HepG2 (cell line): Measurements from ENCODE around the gene TUBA4B. TPM values are rescaled to one million over a fixed set of nuclear protein-coding genes. Genes with fewer than 3 reads are reported as not detected.

Experiments
- AGO2 ChIP-seq: fragments of 200-400 bp; formaldehyde crosslinking; optimal IDR thresholded peaks from 2 replicates; pipeline ENCODE3; 2017; ENCODE audit warnings: mild to moderate bottlenecking, low read depth, low read length, moderate library complexity
- AKAP8 ChIP-seq: sonication (generic); formaldehyde crosslinking; IDR thresholded peaks from 2 replicates; pipeline ENCODE4 v1.5.1; 2020; ENCODE audit warnings: mild to moderate bottlenecking, missing genetic modification reagents
- ATF7-NPFF ChIP-seq: sonication (generic); formaldehyde crosslinking; IDR thresholded peaks from 2 replicates; pipeline ENCODE4 v1.8.1; 2023; ENCODE audit warnings: mild to moderate bottlenecking, low read depth, missing genetic modification reagents, moderate library complexity
- BRF2 ChIP-seq: sonication (generic); formaldehyde crosslinking; IDR thresholded peaks from 2 replicates; pipeline ENCODE4 v1.8.1; 2022; ENCODE audit warnings: mild to moderate bottlenecking, missing genetic modification reagents
- IRF9 ChIP-seq: sonication (generic); formaldehyde crosslinking; IDR thresholded peaks from 2 replicates; pipeline ENCODE4 v1.8.0; 2022; ENCODE audit warnings: missing genetic modification reagents, mild to moderate bottlenecking, borderline replicate concordance
- NRL ChIP-seq: sonication (generic); formaldehyde crosslinking; IDR thresholded peaks from 2 replicates; pipeline ENCODE4 v1.5.0; 2020; ENCODE audit warnings: missing genetic modification reagents, mild to moderate bottlenecking, moderate library complexity, borderline replicate concordance
- POLR2A ChIP-seq, 2 experiments: IDR thresholded peaks; 2 replicates each; pipeline ENCODE4 v1.6.1; 2011; ENCODE audit warnings: low read depth in 2 of 2, low read length in 2 of 2, mild to moderate bottlenecking in 1 of 2, moderate library complexity in 1 of 2; ENCODE audit not compliant: insufficient read depth in 1 of 2
- POLR2G ChIP-seq: fragments of 200-400 bp; formaldehyde crosslinking; IDR thresholded peaks from 2 replicates; pipeline ENCODE4 v1.6.1; 2018; ENCODE audit warnings: mild to moderate bottlenecking, low read depth, low read length, moderate library complexity
- RBFOX2 ChIP-seq: fragments of 200-400 bp; formaldehyde crosslinking; IDR thresholded peaks from 2 replicates; pipeline ENCODE4 v1.6.1; 2017; ENCODE audit warnings: low read depth, mild to moderate bottlenecking, low read length
- ZBTB38 ChIP-seq: sonication (generic); formaldehyde crosslinking; IDR thresholded peaks from 2 replicates; pipeline ENCODE4 v1.5.1; 2020; ENCODE audit warnings: mild to moderate bottlenecking, missing genetic modification reagents
- ZFY ChIP-seq: sonication (generic); formaldehyde crosslinking; IDR thresholded peaks from 2 replicates; pipeline ENCODE4 v1.4.0; 2020; ENCODE audit warnings: missing genetic modification reagents
- ZNF17 ChIP-seq: sonication (generic); formaldehyde crosslinking; IDR thresholded peaks from 2 replicates; pipeline ENCODE4 v1.5.0; 2020; ENCODE audit warnings: mild to moderate bottlenecking, missing genetic modification reagents
- ZNF263 ChIP-seq: sonication (generic); formaldehyde crosslinking; IDR thresholded peaks from 2 replicates; pipeline ENCODE4 v1.4.0; 2020; ENCODE audit warnings: missing genetic modification reagents
- ZNF501 ChIP-seq: sonication (generic); formaldehyde crosslinking; IDR thresholded peaks from 2 replicates; pipeline ENCODE4 v1.5.1; 2020; ENCODE audit warnings: mild to moderate bottlenecking, moderate library complexity, missing genetic modification reagents
- ZNF737 ChIP-seq: sonication (generic); formaldehyde crosslinking; IDR thresholded peaks from 2 replicates; pipeline ENCODE4 v1.5.0; 2020; ENCODE audit warnings: missing genetic modification reagents, mild to moderate bottlenecking, borderline replicate concordance
- ZNF770 ChIP-seq: sonication (generic); formaldehyde crosslinking; IDR thresholded peaks from 2 replicates; pipeline ENCODE4 v1.5.0; 2020; ENCODE audit warnings: mild to moderate bottlenecking, missing genetic modification reagents
- ZNF891 ChIP-seq: sonication (generic); formaldehyde crosslinking; IDR thresholded peaks from 2 replicates; pipeline ENCODE4 v1.5.0; 2020; ENCODE audit warnings: mild to moderate bottlenecking, missing genetic modification reagents
- ZSCAN21 ChIP-seq: sonication (generic); formaldehyde crosslinking; IDR thresholded peaks from 2 replicates; pipeline ENCODE4 v1.8.0; 2022; ENCODE audit warnings: mild to moderate bottlenecking, missing genetic modification reagents, moderate library complexity, borderline replicate concordance
- ZSCAN31 ChIP-seq: sonication (generic); formaldehyde crosslinking; IDR thresholded peaks from 2 replicates; pipeline ENCODE4 v1.5.0; 2020; ENCODE audit warnings: low read depth, mild to moderate bottlenecking, missing genetic modification reagents
- polyA plus RNA-seq, 8 experiments: library from polyadenylated mRNA; depleted of rRNA in 3 of 8; stranded (reverse) in 7 of 8; unstranded in 1 of 8; fragments of >200 nt; fragmentation: Illumina TruSeq in 4 of 8; extraction: Trizol in 4 of 8; gene quantifications; 2 replicates each; pipeline versions ENCODE4 v1.2.1 to v1.2.3, GENCODE V29; 2011 to 2016; ENCODE audit warnings: low read depth in 4 of 8, missing spikeins in 1 of 8, mixed read lengths in 1 of 8; ENCODE audit not compliant: insufficient read depth in 1 of 8
- total RNA-seq, 5 experiments: library from RNA; depleted of rRNA; stranded (reverse); fragments of >200 nt; fragmentation: Illumina TruSeq; extraction: Trizol; gene quantifications; 2 replicates each; pipeline ENCODE4 v1.2.3, GENCODE V29; 2016; ENCODE audit warnings: low read depth in 1 of 5
- TF ChIP-seq, protein P1 (sequence below): sonication (generic); formaldehyde crosslinking; IDR thresholded peaks from 2 replicates; pipeline ENCODE4 v1.5.1; 2020; ENCODE audit warnings: missing genetic modification reagents, mild to moderate bottlenecking, borderline replicate concordance
- TF ChIP-seq, protein P2 (sequence below): sonication (generic); formaldehyde crosslinking; IDR thresholded peaks from 2 replicates; pipeline ENCODE4 v1.5.1; 2020; ENCODE audit warnings: missing genetic modification reagents, mild to moderate bottlenecking, borderline replicate concordance

The TUBA4B gene
- total and polyA plus RNA-seq, 2 of the 13 experiments (the other 11 are each of a cell fraction or from before 2014, with no cell fraction given) = 0.18 to 0.22 TPM

DNA sequence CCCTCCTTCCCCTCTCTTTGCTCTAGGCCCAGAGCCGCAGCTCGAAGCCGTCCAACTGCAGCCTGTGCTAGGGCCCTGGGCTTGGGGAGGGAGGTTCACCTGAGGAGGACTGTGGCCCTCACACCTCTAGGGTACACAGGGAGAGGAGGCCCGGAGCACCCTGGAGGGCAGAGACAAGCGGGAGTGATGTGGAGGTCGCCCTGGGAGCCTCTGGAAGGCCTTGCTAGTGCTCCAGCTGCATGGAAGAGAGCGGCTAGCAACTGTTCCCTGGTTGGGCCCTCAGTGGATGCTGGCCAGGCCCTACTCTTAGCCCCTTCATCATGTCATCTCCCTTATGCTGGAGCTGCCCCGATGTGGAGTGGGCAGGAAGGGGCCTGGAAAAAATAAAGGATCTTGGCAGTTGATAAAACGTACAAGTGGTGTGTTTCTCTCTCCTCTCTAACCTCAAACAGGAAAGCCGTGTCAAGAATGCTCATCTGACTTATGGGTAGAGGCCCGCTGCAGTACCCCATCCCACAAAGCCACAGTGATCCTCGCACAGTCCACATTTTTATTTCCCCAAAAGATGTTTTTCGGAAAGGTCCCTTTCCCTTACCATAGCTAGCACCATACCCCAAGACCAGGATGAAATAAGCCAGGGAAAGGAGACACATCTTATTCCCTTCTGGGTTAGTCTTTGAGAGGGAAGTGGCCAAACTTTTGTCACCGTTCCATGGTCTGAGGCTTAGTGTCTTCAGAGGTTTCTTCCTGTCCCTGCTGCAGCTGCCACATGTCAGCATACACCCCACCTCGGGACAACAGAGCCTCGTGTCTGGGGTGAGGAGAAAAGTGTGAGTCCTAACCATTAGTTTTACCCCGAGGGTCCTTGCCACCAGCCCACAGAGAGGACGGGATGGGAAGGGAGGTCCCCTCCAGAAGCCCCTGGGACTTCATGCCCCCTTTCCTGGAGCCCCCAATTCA is 43.5 kb upstream of the TUBA4B start (continued):
- TF ChIP-seq ZNF17 (0 out of 2 replicates have a peak, but pooled peaks have one; percentile 41), POLR2G (peak; percentile 66), POLR2A (IDR thresholded peaks at IDR 0.05; ENCODE audit: insufficient read depth in 1 of 2, low read depth in 2 of 2, low read length in 2 of 2) (peak in 1 of 2 experiments; percentile 20; a peak in 1 of 4 replicates), ZFY (CRISPR knock-in tag) (peak; percentile 36), ZSCAN21 (CRISPR knock-in tag) (peak; percentile 2; the same call in 1 of the 2 replicates), ZNF263 (CRISPR knock-in tag) (peak; percentile 79), ZBTB38 (CRISPR knock-in tag) (peak; percentile 52; the same call in 1 of the 2 replicates), ZNF770 (CRISPR knock-in tag) (peak; percentile 22; the same call in 1 of the 2 replicates), RBFOX2 (peak; percentile 44; the same call in 1 of the 2 replicates), NRL (CRISPR knock-in tag) (0 out of 2 replicates have a peak, but pooled peaks have one; percentile 64), AGO2 (peak; percentile 56), ZSCAN31 (CRISPR knock-in tag) (no peak), ATF7-NPFF (CRISPR knock-in tag) (no peak), ZNF891 (peak; percentile 50; the same call in 1 of the 2 replicates), BRF2 (CRISPR knock-in tag) (no peak), AKAP8 (no peak), ZNF501 (0 out of 2 replicates have a peak, but pooled peaks have one; percentile 24), IRF9 (no peak), ZNF737 (peak; percentile 26; the same call in 1 of the 2 replicates)
- TF ChIP-seq, protein P1, sequence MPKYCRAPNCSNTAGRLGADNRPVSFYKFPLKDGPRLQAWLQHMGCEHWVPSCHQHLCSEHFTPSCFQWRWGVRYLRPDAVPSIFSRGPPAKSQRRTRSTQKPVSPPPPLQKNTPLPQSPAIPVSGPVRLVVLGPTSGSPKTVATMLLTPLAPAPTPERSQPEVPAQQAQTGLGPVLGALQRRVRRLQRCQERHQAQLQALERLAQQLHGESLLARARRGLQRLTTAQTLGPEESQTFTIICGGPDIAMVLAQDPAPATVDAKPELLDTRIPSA = 0 out of 2 replicates have a peak, but pooled peaks have one; percentile 30
- TF ChIP-seq, protein P2, sequence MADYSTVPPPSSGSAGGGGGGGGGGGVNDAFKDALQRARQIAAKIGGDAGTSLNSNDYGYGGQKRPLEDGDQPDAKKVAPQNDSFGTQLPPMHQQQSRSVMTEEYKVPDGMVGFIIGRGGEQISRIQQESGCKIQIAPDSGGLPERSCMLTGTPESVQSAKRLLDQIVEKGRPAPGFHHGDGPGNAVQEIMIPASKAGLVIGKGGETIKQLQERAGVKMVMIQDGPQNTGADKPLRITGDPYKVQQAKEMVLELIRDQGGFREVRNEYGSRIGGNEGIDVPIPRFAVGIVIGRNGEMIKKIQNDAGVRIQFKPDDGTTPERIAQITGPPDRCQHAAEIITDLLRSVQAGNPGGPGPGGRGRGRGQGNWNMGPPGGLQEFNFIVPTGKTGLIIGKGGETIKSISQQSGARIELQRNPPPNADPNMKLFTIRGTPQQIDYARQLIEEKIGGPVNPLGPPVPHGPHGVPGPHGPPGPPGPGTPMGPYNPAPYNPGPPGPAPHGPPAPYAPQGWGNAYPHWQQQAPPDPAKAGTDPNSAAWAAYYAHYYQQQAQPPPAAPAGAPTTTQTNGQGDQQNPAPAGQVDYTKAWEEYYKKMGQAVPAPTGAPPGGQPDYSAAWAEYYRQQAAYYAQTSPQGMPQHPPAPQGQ (CRISPR knock-in tag) = 0 out of 2 replicates have a peak, but pooled peaks have one; percentile 29
